Measurements from ENCODE around the gene MGAT5.

GRCh38 chr2:134269230-134269629, 15.4 kb downstream of the MGAT5 start:
- TF ChIP-seq POLR2AphosphoS5 (IDR thresholded peaks at IDR 0.05) (no peak), POLR2A (IDR thresholded peaks at IDR 0.05) (no peak), CTCF (IDR thresholded peaks at IDR 0.05) (no peak)
